ENCODE results near the gene MMP25.

DNA sequence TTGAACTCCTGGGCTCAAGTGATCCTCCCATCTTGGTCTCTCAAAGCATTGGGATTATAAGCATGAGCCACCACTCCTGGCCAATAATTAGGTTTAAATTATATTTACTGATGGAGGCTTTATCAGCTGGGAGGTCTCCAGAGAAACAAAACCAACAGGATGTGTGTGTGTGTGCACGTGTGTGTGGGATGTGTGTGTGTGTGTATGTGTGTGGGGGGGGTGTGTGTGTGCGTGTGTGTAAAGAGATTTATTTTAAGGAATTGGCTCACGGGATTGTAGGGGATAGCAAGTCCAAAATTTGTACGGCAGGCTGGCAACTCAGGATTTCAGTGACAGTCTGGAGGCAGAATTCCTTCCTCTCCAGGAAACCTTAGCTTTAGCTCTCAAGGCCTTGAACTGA lies 4.6 kb downstream of the MMP25 start:
- no peak for TF ChIP-seq POLR2AphosphoS5 (IDR thresholded peaks at IDR 0.05; ENCODE audit: low read depth, low read length)
- no peak for TF ChIP-seq POLR2A (IDR thresholded peaks at IDR 0.05; ENCODE audit: low read depth, low read length)
